ENCODE results near the gene FALEC. TPM values are rescaled to one million over a fixed set of nuclear protein-coding genes. Genes with fewer than 3 reads are reported as not detected.

The FALEC gene
- total RNA-seq, 1 donor from 2014 or later = not detected

- ATAC-seq (peak; percentile 11), DNase-seq (no peak)
- intact Hi-C loops (cut with micrococcal nuclease) = no loop called here
Measured at GRCh38 chr1:150508982-150509381, 6.6 kb upstream of the FALEC start.

- no peak for ATAC-seq
- intact Hi-C loops (cut with micrococcal nuclease) = no loop called here
- DNase-seq = peak; percentile 24
Measured at GRCh38 chr1:150511551-150511950, 4.0 kb upstream of the FALEC start.

- ATAC-seq = no peak
- intact Hi-C loops (cut with micrococcal nuclease) = no loop called here
- peak; percentile 15 for DNase-seq
Measured at GRCh38 chr1:150511985-150512660, 3.4 kb upstream of the FALEC start.

GRCh38 chr1:150512846-150513245, 2.7 kb upstream of the FALEC start:
- intact Hi-C loops (cut with micrococcal nuclease) = no loop called here
- DNase-seq (peak; percentile 8), ATAC-seq (no peak)

DNA sequence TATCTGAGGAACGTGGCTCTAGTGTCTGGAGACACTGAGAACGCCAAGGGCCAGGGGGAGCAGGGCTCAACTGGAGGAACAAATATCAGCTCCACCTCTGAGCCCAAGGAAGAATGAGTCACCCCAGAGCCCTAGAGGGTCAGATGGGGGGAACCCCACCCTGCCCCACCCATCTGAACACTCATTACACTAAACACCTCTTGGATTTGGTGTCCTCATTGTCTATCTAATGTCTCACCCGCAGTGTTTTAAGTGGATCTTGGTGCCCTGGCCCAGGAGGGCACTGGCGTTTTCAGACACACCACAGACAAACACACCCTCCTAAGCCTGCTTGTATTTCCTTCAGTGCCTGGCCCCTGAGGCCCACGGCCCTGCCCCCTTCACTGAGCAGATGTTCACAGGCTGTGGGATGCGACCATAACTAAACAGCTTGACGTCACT, 2.2 kb upstream of the FALEC start:
- ATAC-seq = no peak
- intact Hi-C loops (cut with micrococcal nuclease) = no loop called here
- peak; percentile 32 for DNase-seq

GRCh38 chr1:150514260-150514659, 1.3 kb upstream of the FALEC start:
- DNase-seq = peak; percentile 1
- no peak for ATAC-seq
- intact Hi-C loops (cut with micrococcal nuclease) = no loop called here

DNA sequence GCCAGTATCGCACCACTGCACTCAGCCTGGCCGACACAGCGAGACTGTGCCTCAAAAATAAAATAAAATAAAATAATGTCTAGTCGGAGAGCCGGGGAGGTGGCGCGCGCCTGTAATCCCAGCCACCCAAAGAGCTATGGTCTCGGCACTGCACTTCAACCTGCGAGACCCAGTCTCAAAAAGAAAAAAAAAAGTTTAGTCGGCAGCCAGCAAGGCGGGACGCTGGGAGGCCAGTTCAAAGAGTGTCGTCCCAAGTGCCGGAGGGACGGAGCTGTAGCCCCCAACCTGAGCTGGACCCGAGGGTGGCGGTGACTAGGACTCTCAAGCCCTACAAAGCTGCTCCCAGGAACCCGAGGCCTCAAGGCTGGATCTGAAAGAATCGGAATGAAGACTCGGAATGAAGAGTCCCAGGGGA, 632 bp upstream of the FALEC start:
- intact Hi-C loops (cut with micrococcal nuclease) = no loop called here
- ATAC-seq = no peak
- DNase-seq = no peak

DNA sequence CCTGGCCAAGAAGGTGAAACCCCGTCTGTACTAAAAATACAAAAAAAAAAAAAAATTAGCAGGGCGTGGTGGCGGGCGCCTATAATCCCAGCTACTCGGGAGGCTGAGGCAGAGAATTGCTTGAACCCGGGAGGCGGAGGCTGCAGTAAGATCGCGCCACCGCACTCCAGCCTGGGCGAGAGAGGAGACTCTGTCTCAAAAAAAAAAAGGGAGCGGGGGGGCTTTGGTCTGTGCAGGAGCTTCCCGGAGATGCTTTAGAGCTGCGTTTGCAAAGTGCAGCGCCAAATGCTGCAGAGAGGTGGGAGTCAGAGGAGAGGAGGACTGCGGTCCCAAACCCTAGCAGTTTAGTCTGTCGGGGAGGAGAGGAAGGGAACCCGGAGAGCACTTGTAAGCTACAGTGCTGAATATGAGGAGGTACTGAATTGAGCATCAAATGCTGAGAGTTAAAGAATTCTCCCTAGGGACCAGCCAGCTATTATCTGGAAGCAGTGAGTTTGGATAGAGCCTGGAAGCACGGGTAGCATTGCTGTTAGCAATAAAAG, 569 bp downstream of the FALEC start:
- intact Hi-C loops (cut with micrococcal nuclease) = no loop called here
- peak; percentile 7 for ATAC-seq
- no peak for DNase-seq

DNA sequence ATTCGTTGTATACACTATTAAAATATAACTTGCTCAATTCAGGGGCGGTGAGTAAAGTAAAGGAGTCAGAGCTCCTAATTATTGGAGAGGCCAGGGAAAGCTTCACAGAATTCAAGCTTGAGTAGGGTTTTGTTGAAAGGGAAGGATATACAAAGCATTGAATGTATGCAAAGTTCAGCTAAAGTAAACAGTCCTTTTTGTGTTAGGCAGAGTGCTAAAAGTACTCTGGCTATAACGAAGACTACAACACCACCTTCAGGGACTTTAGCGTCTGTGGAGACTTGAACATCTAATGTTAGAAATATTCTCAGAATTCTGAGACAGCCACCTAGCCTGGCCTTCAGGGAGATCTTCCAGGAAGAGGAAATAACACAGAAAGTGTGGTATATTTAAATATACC, 1.1 kb downstream of the FALEC start:
- DNase-seq = no peak
- ATAC-seq = no peak
- intact Hi-C loops (cut with micrococcal nuclease) = no loop called here

DNA sequence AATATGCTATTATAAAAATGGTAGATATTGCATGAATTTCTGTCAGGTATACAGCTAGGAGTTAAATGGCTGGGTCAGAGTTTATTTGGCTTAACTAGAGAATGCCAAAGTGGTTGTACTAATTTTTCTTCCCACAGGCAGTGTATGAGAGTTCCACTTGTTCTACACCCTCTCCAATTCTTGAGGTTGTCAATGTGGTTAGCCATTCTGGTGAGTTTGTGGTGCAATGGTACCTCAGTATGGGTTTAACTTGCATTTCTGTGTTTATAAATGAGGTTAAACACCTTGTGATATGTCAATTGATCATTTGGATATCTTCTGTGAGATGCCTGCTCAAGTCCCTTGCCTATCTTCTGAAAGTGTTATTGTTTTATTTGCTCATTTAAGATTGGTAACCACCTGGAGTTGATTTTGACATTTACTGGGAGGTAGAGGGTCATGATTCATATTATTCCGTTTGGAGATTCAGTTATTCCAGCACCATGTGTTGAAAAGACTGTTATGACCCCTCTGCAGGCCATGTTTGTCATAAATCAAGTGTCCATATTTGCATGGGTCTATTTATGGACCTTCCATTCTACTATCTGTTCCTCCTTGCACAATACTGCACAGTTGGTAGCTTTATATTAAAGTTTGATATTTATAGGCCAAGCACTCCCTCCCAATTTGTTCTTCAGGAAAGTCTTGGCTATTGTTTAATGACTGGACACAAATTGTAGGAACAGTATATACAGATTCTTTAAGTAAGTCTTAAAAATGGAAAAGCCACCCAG, 5.8 kb downstream of the FALEC start:
- no peak for DNase-seq
- ATAC-seq = no peak
- intact Hi-C loops (cut with micrococcal nuclease) = loop anchor here (2.0 kb wide), 1 partner anchor 49 kb away; no protein-coding TSS in a partner anchor

GRCh38 chr1:150525348-150525747, 9.8 kb downstream of the FALEC start:
- intact Hi-C loops (cut with micrococcal nuclease) = no loop called here
- no peak for DNase-seq
- no peak for ATAC-seq

GRCh38 chr1:150528196-150528595, 12.6 kb downstream of the FALEC start:
- intact Hi-C loops (cut with micrococcal nuclease) = no loop called here
- ATAC-seq (no peak), DNase-seq (no peak)

DNA sequence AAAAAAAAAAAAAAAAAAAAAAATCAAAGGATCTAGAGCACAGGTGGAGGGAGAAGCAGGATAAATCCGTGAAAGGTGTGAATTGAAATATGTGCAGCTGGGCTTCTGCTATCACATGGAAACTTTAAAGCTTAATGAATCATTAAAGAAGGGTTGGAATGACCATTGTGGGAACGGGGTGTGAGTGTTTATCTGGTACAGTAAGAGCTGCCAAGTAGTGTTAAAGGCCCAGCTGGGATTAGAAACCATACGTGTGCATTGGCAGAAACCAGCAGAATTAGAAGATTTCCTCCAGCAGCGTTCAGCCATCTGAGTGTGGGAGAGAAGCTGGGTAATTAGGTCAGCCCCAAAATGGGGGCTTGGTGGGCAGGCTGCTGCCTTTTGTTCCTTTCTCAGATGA, 13.5 kb downstream of the FALEC start:
- intact Hi-C loops (cut with micrococcal nuclease) = no loop called here
- peak; percentile 29 for ATAC-seq
- no peak for DNase-seq

DNA sequence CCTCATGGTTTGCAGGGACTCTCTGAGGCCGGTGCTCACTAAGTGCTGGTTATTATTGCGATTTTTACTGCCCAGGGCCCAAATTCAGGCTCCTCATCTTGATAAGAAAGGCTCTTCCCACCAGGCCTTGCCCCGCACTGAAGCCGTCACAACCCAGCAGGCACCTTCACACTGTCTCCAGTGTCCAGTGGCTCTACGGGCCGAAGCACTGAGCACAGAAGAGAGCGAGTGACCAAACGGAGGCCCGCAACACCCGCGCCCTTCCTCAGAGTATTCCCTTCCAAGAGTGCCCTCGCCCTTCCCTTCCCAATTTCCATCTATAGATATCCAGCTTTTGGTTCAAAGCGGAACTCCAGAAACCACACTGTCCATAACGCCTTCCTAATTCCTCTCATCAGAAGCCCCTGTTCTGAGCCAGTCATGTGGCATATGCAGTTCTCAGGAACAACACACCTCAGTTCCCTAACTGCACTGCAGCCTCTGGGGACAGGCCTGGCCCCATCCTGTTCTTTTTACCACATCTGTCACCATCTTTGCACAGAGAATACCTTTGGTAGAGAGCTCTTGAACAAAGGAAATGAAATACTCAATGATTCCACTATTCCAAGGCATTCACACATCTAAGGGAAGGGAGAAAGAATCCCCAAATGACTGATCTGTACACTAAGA, 15.1 kb downstream of the FALEC start:
- intact Hi-C loops (cut with micrococcal nuclease) = no loop called here
- DNase-seq = no peak
- no peak for ATAC-seq

DNA sequence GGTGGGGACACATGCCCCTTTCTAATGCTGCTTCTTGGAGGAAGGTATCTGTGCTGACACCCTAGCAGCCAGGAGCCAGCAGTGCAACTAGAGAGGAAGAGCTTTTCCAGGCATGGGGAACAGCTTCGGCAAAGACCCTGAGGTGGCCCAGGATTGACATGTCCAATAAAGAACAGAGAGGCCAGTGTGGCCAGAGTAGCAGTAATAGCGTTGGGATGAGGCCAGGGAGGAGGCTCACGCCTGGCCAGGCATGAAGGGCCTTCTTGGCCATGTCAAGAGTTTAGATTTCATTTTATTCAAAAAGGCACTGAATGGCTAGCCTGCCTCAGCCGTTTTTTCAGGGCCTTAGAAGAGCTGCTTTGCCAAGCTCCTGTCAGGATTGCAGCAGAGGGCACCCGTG, 17.3 kb downstream of the FALEC start:
- intact Hi-C loops (cut with micrococcal nuclease) = no loop called here
- ATAC-seq (no peak), DNase-seq (no peak)

- DNase-seq (no peak), ATAC-seq (no peak)
- intact Hi-C loops (cut with micrococcal nuclease) = no loop called here
Measured at GRCh38 chr1:150534002-150534401, 18.4 kb downstream of the FALEC start.

- peak; percentile 5 for ATAC-seq
Measured at GRCh38 chr1:150535511-150536287, 20.1 kb downstream of the FALEC start.

DNA sequence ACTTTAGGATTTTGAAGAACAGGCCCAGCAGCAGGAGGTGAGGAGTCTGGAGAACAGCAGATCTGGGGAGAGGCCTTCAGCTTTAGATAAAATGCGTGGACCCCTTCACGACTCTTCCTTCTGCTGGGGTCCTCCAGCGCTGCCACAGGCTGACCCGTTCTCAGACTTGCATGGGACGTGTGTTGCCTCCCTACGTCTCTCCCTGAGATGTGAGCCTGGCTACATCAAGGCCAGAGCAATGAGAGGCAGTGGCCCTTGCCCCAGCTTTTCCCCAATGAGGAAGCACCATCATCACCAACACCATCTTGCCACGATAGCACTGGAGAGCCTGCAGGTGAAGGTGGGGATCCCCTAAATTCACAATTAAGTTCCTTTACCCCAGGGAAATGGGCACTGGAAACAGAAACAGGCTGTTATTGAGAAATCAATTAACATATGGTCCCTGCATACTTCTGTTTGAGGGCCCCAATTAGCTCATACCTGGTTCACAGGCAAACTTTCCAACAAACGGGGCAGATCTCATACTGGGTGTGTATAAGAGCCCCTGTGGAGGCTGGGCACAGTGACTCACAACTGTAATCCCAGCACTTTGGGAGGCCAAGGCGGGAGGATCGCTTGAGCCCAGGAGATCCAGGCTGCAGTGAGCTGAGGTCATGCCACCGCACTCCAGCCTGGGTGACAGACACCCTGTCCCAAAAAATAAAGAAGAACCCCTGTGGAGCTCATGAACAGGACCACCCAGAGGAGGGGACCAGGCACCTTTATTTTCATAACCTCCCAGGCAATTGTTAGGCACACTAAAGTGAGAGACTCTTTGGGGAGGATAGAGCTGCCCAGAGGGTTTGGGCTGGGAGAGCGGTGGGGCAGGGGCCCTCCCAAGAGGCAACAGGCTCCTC, 21.5 kb downstream of the FALEC start:
- no peak for ATAC-seq
- no peak for DNase-seq
- intact Hi-C loops (cut with micrococcal nuclease) = no loop called here

More at GRCh38 chr1:150535511-150536287, 20.1 kb downstream of the FALEC start:
- intact Hi-C loops (cut with micrococcal nuclease) = no loop called here
- no peak for DNase-seq
